Measurements from ENCODE around the gene SPINT1.

The SPINT1 gene

GRCh38 chr15:40893733-40894680 is 50.2 kb downstream of the SPINT1 start, which contains the start of gene VPS18:
VPS18 (plus strand) TSS chr15:40894450; CDS start chr15:40894769, 319 bp downstream.
- peak; percentile 95 for DNase-seq

GRCh38 chr15:40894681-40895448 is 51.0 kb downstream of the SPINT1 start:
- DNase-seq, result peak; percentile 33

GRCh38 chr15:40899536-40900207 is 55.8 kb downstream of the SPINT1 start:
- DNase-seq, result no peak

GRCh38 chr15:40900256-40901052 is 56.6 kb downstream of the SPINT1 start:
- no peak for DNase-seq

- no peak for DNase-seq
Observed at GRCh38 chr15:40901053-40901443, 57.2 kb downstream of the SPINT1 start.

GRCh38 chr15:40902605-40903561 is 59.0 kb downstream of the SPINT1 start:
- no peak for DNase-seq

- no peak for DNase-seq
Observed at GRCh38 chr15:40904552-40905201, 60.8 kb downstream of the SPINT1 start.

GRCh38 chr15:40906091-40906990 is 62.5 kb downstream of the SPINT1 start:
- peak; percentile 75 for DNase-seq

GRCh38 chr15:40906991-40907802 is 63.3 kb downstream of the SPINT1 start:
- DNase-seq, result peak; percentile 68

Data from NCI-H345 (cell line).